Stimulated activated naive CD4-positive, alpha-beta T cell (primary cell): ENCODE measurements around the gene PLCD1.
"Not testable (repeated sequence)": the region's sequence is repeated elsewhere in the genome, so short reads cannot be mapped to it uniquely, and the experiment has no call there.

Experiments
- DNase-seq, 6 experiments: peaks; one replicate each; lab custom pipeline; 2025; lab: John Stamatoyannopoulos, UW

Gene PLCD1

DNA sequence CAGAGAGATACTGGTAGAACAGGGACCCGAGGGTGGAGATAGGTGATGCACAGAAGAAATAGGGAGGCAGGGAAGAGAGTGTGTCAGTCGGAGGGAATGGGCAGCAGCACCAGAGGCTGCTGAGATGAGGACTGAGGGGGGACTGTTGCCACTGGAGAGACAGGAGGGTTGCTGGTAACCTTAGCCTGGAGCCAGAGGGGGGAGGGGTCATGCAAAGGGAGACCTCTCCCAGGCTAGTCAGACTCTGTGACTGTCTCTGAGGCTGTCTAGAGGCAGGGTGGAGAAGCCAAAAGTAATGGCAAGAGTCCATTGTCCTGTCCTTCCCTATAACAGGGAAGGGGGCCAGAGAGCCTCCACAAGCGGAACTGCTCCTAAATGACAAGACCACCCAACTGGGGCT is 7.5 kb upstream of the PLCD1 start:
- no peak for DNase-seq

- DNase-seq, result no peak
These were observed 6.8 kb upstream of the PLCD1 start for GRCh38 chr3:38036286-38036685.

GRCh38 chr3:38034335-38034734 is 4.9 kb upstream of the PLCD1 start:
- DNase-seq, result not testable (repeated sequence)

GRCh38 chr3:38033586-38033985 is 4.1 kb upstream of the PLCD1 start:
- DNase-seq, result not testable (repeated sequence)

DNA sequence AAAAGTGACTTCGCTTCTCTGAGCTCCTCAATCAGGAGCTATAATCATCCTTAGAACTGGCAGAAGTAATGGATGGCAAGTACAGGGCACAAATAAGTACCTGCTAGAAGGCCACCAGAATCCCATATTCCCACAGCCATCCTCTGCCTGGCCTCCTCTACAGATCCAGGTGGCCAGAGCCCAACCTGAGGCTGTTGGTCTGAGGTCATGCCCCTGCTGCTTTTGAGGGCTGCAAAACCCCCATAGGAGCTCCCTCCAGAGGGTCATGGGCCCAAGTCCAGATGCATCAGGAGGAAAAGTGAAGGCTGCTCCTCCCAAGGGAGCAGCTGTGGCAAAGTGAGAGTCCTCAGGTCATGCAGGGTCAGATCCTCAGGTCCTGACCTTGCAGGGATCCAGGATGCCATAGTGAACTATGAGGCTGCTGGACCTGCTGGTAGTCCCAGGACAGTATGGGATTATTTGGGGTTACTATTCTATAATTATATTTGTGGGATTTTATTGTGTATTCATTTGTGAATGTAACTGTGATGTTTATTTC is 3.0 kb upstream of the PLCD1 start:
- no peak for DNase-seq

DNA sequence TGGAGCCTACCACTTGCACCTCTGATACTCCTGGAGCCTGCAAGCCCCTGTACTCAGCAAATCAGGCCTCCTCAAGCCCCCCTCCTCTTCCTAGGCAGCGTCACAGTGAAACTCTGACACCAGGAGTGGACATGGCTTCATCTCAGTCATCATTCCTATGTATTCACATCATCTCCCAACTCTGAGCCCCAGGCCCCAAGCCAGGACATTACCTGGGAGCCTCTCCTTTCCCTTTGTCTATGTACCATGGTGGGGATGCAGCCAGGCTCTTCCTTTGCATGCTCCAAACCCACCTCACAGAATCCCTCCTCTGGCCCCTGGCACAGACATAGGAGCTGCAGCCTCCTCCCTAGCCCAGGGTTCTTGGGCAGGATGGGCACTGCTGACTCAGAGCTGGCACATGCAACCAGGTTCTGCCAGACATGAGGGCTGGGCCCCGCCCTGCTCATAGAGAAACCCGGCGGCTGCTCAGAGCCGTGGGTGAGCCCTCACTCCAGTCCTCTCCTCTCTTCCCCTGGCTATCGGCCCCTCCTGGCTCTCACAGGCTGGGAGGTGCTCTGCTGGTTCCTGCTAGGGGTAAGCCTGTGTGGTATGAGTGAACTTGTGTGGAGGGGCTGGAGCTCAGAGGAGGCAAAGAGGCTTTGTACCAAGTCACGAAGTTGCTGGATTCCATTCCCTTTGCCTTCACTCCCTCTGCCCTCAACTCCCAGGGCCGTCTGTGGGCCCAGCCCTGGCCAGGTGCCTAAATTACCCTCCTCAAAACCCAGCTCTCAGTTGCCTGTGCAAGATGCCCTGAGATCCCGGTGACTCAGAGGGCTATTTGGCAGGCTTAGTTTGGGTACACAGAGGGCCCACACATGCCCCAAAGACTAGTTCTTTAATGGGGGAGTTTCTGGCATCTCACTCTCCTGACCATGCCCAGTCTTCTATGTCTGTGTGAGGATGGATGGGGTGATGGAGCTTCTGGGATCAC is 1.9 kb upstream of the PLCD1 start:
- no peak for DNase-seq

DNA sequence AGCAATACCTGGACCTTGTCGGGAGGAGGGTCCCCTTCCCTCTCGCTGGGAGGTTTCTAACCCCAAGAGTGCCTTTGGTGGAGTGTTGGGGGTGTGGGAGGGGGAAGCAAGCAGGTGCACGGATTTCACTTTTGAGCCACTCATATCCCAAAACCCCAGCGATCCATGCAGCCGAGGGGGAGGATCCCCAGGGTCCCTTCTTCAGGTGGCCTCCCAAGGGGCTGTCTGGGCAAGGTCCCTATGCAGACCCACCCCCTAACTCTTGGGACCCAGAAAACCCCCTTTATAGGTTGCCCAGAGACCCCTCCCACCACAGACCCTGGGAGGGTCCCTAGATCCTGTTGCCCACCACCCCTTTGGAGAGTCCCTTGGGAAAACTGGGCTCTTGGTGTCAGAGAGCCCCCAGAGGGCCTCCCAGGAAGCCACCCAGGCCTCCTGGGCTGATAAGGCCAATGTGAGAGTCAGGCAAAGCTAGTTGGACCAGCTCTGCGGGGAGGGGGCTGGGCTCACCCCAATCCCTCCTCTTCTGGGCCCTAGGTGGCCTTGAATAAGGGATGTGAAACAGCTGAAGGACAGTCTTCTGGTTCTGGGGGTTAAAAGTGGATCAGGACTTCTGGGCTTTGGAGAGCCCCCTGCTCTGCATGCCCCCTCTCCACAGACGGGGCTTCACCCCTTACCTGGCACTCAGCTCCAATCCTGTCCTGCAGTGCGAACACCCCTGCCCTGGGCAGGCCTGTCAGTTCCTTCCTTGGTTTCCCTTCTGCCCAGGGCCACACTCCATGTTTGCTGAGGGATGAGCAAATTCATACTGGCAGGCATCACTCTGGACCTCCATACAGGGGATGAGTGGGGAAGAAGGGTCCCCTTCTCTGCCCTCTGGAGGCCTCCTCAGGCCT is 932 bp upstream of the PLCD1 start:
- DNase-seq, result no peak

DNA sequence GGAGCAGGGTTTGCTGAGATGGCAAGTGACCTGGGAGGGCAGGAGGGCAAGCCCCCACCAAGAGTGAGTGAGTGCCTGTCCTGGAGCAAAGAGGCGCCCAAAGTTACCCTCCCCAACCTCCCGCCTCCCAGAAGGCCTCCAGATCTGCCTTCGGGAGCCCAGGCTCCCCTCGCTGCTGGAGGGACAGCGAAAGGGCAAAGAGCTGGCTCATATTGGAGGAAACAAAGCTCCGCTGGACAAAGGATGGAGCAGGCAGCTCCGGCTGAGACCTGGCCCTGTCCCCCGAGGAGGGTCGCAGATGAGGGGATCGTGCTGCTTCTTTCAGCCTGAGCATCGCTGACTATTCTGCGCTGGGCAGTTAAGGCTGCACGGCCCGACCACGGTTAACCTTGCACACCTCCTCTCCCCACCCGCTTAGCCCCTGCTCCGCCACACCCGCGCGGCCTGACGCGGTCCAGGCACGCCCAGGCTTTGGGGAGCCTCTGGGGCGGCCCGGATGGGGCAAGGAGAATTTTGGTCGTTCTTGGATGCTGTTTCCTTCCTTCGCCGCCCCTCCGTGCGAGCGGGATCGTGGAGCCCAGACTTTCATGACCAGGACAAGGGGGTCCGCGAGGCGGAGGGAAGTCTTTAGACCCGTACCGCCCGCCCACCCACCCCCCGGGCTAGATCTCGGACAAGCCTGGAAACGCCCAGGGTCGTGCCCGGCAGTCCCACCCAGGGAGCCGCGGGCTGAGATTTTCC is 651 bp downstream of the PLCD1 start:
- DNase-seq, result no peak

GRCh38 chr3:38027466-38028465 is 1.7 kb downstream of the PLCD1 start:
- no peak for DNase-seq

GRCh38 chr3:38026856-38027255 is 2.6 kb downstream of the PLCD1 start:
- no peak for DNase-seq

DNA sequence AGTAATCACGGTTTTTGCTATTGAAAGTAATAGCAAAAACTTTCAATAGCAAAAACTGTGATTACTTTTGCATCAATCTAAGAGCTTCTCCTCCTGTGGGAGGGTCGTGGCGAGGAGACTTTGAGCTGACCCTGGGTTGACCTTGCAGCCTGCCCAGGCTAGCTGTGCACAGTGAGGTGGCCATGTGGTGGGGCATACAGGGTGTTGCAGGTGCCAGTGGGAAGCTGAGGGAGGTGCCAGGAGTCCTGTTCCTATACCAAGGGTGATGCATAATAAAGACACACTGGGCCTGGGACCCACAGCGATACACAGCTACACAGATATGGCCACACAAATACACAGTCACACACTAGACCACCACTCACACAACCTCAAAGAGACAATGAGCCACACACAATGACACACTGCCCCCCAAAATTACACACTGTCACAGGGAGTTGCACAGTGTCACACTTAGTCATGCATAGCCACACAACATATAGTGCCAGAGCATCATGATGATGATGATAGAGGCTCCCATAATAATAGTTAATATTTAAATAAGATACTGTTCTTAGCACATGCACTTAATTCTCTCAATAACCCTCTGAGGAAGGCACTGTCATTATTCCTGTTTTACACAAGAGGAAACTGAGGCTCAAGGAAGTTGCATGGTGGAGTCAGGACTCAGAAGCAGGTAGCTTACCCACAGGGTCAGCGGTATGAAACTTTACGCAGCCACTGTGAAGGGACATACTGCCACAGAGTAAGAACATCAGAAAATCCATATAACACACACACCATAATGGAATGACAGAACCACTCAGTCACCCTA is 6.3 kb downstream of the PLCD1 start:
- DNase-seq, result no peak

DNA sequence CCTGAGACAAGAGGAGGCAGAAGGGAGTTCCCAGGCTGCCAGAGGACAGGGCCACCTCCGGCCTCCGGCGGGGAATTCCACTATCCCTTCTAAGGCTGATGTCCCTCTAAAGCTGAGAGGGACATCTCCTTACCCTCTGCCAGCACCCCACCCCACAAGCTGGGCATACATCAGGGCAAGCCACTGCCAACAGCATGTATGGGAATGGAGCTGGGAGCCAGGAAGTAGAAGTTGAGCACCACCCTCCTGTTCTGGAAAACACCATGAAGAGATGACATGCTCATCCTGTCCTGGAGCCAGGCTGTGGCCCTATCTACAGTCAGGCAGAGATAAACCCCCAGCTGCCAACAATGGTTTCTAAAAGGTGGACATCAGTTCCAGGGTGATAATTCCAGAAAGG is 7.1 kb downstream of the PLCD1 start:
- DNase-seq, result no peak

DNA sequence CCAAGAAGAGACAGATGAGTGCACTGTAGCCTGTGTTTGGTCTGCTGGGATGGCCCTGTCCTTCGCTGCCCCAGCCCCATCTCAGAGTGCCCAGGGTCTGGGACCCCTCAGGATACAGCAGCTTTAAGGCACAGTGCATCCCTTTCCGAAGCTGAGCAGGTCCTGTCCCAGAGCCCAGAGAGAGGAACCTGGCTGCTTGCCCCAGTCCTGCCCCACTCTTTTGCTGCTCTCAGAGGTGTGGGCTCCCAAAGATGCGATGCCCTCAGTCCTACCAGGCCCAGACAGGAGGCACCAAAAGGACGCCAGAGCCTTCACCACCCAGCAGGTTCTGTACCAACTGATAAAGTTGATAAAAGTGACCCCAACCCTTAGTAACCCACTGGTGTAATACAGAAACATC is 8.2 kb downstream of the PLCD1 start:
- DNase-seq, result no peak

DNA sequence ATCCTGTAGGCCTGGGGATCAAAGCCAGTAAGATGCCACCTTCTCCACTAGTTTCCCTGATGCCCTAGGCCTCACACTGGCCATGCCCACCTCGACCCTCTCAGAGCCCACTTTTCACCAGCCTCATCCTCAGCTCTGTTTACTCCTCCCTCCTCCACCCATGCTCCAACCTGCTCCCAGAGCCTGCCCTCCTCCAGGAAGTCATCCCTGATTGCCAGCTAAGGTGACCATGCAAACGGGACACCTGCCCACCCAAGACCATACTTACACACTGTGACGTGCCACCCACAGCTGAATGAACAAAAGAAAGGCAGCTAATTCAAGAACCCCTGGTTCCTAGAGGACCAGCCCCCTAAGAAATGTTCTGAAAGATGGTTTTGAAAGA is 9.1 kb downstream of the PLCD1 start:
- no peak for DNase-seq

GRCh38 chr3:38019658-38020341 is 9.6 kb downstream of the PLCD1 start:
- DNase-seq, result no peak

- DNase-seq, result no peak
These were observed 10.9 kb downstream of the PLCD1 start for GRCh38 chr3:38018296-38019266.

- DNase-seq, result no peak
These were observed 11.8 kb downstream of the PLCD1 start for GRCh38 chr3:38017445-38018295.
